PC-9 (cell line): Measurements from ENCODE around the gene TMEM151A.

Experiments
- EZH2 ChIP-seq: fragments of 200-600 bp; sonication (generic); IDR thresholded peaks from 2 replicates; pipeline ENCODE4 v1.8.0; 2017; ENCODE audit warnings: antibody characterized with exemption, low read depth
- TF ChIP-seq, protein P1 (sequence below): fragments of 200-600 bp; sonication (generic); conservative IDR thresholded peaks from 2 replicates; pipeline ENCODE4 v1.6.1; 2017; ENCODE audit warnings: mixed run types, antibody characterized with exemption, mild to moderate bottlenecking, moderate library complexity

DNA sequence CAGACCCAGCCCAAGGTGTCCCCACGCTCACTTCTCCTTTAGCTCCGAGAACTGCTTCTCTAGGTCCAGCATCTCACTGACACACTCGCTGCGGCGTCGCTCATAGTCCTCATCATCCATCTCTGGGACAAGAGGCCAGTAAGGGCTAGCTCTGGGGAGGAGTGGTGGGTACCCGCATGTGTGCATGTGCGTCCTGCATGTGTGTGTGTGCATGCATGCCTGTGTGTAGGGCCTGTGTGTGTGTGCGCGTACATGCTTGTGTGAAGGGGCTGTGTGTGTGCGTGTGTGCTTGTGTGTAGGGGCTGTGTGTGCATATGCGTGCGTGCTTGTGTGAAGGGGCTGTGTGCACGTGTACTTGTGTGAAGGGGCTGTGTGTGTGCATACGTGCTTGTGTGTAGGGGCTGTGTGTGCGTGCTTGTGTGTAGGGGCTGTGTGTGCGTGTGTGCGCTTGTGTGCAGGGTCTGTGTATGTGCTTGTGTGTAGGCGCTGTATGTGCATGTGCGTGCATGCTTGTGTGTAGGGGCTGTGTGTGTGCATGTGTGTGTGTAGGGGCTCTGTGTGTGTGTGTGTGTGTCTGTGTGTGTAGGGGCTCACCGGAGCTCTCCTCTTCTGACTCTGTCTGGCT lies 49.9 kb downstream of the TMEM151A start:
- TF ChIP-seq, protein P1, sequence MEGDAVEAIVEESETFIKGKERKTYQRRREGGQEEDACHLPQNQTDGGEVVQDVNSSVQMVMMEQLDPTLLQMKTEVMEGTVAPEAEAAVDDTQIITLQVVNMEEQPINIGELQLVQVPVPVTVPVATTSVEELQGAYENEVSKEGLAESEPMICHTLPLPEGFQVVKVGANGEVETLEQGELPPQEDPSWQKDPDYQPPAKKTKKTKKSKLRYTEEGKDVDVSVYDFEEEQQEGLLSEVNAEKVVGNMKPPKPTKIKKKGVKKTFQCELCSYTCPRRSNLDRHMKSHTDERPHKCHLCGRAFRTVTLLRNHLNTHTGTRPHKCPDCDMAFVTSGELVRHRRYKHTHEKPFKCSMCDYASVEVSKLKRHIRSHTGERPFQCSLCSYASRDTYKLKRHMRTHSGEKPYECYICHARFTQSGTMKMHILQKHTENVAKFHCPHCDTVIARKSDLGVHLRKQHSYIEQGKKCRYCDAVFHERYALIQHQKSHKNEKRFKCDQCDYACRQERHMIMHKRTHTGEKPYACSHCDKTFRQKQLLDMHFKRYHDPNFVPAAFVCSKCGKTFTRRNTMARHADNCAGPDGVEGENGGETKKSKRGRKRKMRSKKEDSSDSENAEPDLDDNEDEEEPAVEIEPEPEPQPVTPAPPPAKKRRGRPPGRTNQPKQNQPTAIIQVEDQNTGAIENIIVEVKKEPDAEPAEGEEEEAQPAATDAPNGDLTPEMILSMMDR, result no peak
- TF ChIP-seq EZH2, result no peak
